Muscle layer of colon (tissue), 2 donors: Measurements from ENCODE around the gene ZNF436.

ENCODE experiments used
- H3K27ac ChIP-seq: one replicate; pipeline ENCODE4 v1.7.0; 2013; ENCODE audit warnings: low read depth, mild to moderate bottlenecking, low read length, moderate library complexity
- H3K27me3 ChIP-seq, 2 donors: one replicate each; pipeline ENCODE4 v1.7.0; 2013; ENCODE audit warnings: low read length in 2 of 2, mild to moderate bottlenecking in 2 of 2; ENCODE audit not compliant: insufficient read depth in 2 of 2, control insufficient read depth in 1 of 2
- H3K36me3 ChIP-seq: one replicate; pipeline ENCODE4 v1.7.0; 2013; ENCODE audit warnings: mild to moderate bottlenecking, low read length; ENCODE audit not compliant: insufficient read depth
- H3K4me1 ChIP-seq: one replicate; pipeline ENCODE4 v1.7.0; 2013; ENCODE audit warnings: mild to moderate bottlenecking, low read length; ENCODE audit not compliant: insufficient read depth
- H3K4me3 ChIP-seq, 2 donors: one replicate each; pipeline ENCODE4 v1.7.0; 2013; ENCODE audit warnings: low read length in 2 of 2, low read depth in 1 of 2, mild to moderate bottlenecking in 1 of 2, moderate library complexity in 1 of 2
- H3K9ac ChIP-seq: one replicate; pipeline ENCODE4 v1.7.0; 2013; ENCODE audit warnings: low read length
- H3K9me3 ChIP-seq: one replicate; pipeline ENCODE4 v1.7.0; 2013; ENCODE audit warnings: mild to moderate bottlenecking, low read length
- donor health status: abdominal sarcoma.
- donor health status: Adenocarcinoma of cecum.

Gene ZNF436

GRCh38 chr1:23371987-23372880 lies 2.6 kb upstream of the ZNF436 start:
- H3K4me3 ChIP-seq, result no peak overlapping the region
- H3K36me3 ChIP-seq, result peaks cover 5% of the 10 kb centered on the region
- H3K4me1 ChIP-seq, result peaks cover 33% of the 10 kb centered on the region
- no peaks in the 10 kb centered on the region for H3K27me3 ChIP-seq
- H3K9ac ChIP-seq, result no peak overlapping the region
- H3K9me3 ChIP-seq, result no peaks in the 10 kb centered on the region
- peak overlapping the region; percentile 99 for H3K27ac ChIP-seq

GRCh38 chr1:23370709-23371584 lies 1.3 kb upstream of the ZNF436 start:
- H3K27me3 ChIP-seq, result no peaks in the 10 kb centered on the region
- H3K36me3 ChIP-seq, result peaks cover 11% of the 10 kb centered on the region
- peaks cover 34% of the 10 kb centered on the region for H3K4me1 ChIP-seq
- peak overlapping the region; percentile 99 for H3K27ac ChIP-seq
- peak overlapping the region; percentile 89 for H3K9ac ChIP-seq
- no peaks in the 10 kb centered on the region for H3K9me3 ChIP-seq
- peak overlapping the region in 1 of 2 donors; percentile 98 for H3K4me3 ChIP-seq

GRCh38 chr1:23370330-23370708 lies 683 bp upstream of the ZNF436 start:
- Histone ChIP-seq H3K4me1 (peaks cover 34% of the 10 kb centered on the region), H3K27me3 (no peaks in the 10 kb centered on the region), H3K9me3 (no peaks in the 10 kb centered on the region), H3K27ac (peak overlapping the region; percentile 99), H3K4me3 (peak overlapping the region in 1 of 2 donors; percentile 98), H3K9ac (peak overlapping the region; percentile 89), H3K36me3 (peaks cover 12% of the 10 kb centered on the region)

GRCh38 chr1:23368562-23369334 lies 888 bp downstream of the ZNF436 start:
- peaks cover 21% of the 10 kb centered on the region for H3K36me3 ChIP-seq
- peak overlapping the region; percentile 89 for H3K9ac ChIP-seq
- H3K27ac ChIP-seq, result peak overlapping the region; percentile 99
- peak overlapping the region; percentile 86 to 98 for H3K4me3 ChIP-seq
- peaks cover 34% of the 10 kb centered on the region for H3K4me1 ChIP-seq
- H3K9me3 ChIP-seq, result peaks cover under 1% of the 10 kb centered on the region
- no peaks in the 10 kb centered on the region for H3K27me3 ChIP-seq

- H3K4me1 ChIP-seq, result peaks cover 34% of the 10 kb centered on the region
Observed at GRCh38 chr1:23367791-23368561, 1.7 kb downstream of the ZNF436 start.

GRCh38 chr1:23367451-23367790 lies 2.2 kb downstream of the ZNF436 start:
- Histone ChIP-seq H3K4me1 (peaks cover 34% of the 10 kb centered on the region), H3K27me3 (no peaks in the 10 kb centered on the region), H3K9me3 (peaks cover 14% of the 10 kb centered on the region), H3K4me3 (peak overlapping the region; percentile 45 to 98), H3K9ac (peak overlapping the region; percentile 72), H3K36me3 (peaks cover 34% of the 10 kb centered on the region), H3K27ac (peak overlapping the region; percentile 81)

More at GRCh38 chr1:23367791-23368561, 1.7 kb downstream of the ZNF436 start:
- peak overlapping the region; percentile 99 for H3K27ac ChIP-seq
- no peaks in the 10 kb centered on the region for H3K27me3 ChIP-seq
- peaks cover 29% of the 10 kb centered on the region for H3K36me3 ChIP-seq
- peaks cover 8% of the 10 kb centered on the region for H3K9me3 ChIP-seq
- peak overlapping the region; percentile 86 to 98 for H3K4me3 ChIP-seq
- peak overlapping the region; percentile 89 for H3K9ac ChIP-seq

- H3K27ac ChIP-seq, result no peak overlapping the region
- H3K27me3 ChIP-seq, result no peaks in the 10 kb centered on the region
- peak overlapping the region in 1 of 2 donors; percentile 98 for H3K4me3 ChIP-seq
- H3K9me3 ChIP-seq, result peaks cover 22% of the 10 kb centered on the region
- peaks cover 38% of the 10 kb centered on the region for H3K36me3 ChIP-seq
- no peak overlapping the region for H3K9ac ChIP-seq
- H3K4me1 ChIP-seq, result peaks cover 29% of the 10 kb centered on the region
Observed at GRCh38 chr1:23366598-23366997, 3.0 kb downstream of the ZNF436 start.

- H3K27me3 ChIP-seq, result no peaks in the 10 kb centered on the region
- H3K27ac ChIP-seq, result no peak overlapping the region
- H3K9me3 ChIP-seq, result peaks cover 27% of the 10 kb centered on the region
- H3K9ac ChIP-seq, result no peak overlapping the region
- H3K4me3 ChIP-seq, result no peak overlapping the region
- H3K4me1 ChIP-seq, result peaks cover 25% of the 10 kb centered on the region
- H3K36me3 ChIP-seq, result peaks cover 42% of the 10 kb centered on the region
Observed at GRCh38 chr1:23366146-23366545, 3.5 kb downstream of the ZNF436 start.

GRCh38 chr1:23362218-23362713 lies 7.4 kb downstream of the ZNF436 start:
- peak overlapping the region in 1 of 2 donors; percentile 20 for H3K4me3 ChIP-seq
- peaks cover 31% of the 10 kb centered on the region for H3K9me3 ChIP-seq
- H3K36me3 ChIP-seq, result peaks cover 58% of the 10 kb centered on the region
- H3K27ac ChIP-seq, result no peak overlapping the region
- peaks cover 7% of the 10 kb centered on the region for H3K4me1 ChIP-seq
- no peak overlapping the region for H3K9ac ChIP-seq
- H3K27me3 ChIP-seq, result no peaks in the 10 kb centered on the region

- H3K27ac ChIP-seq, result no peak overlapping the region
- H3K4me3 ChIP-seq, result no peak overlapping the region
- H3K36me3 ChIP-seq, result peaks cover 38% of the 10 kb centered on the region
- H3K27me3 ChIP-seq, result no peaks in the 10 kb centered on the region
- peaks cover 27% of the 10 kb centered on the region for H3K9me3 ChIP-seq
- H3K9ac ChIP-seq, result no peak overlapping the region
- H3K4me1 ChIP-seq, result no peaks in the 10 kb centered on the region
Observed at GRCh38 chr1:23358310-23358875, 11.2 kb downstream of the ZNF436 start.
